NB4 (cell line): ENCODE results near the gene AFAP1.

ENCODE experiments used
- DNase-seq: peaks from one replicate; pipeline ENCODE4 v3.0.0; 2010; ENCODE audit warnings: low read depth
- H3K4me3 ChIP-seq: one replicate; pipeline ENCODE4 v1.5.1; 2011; ENCODE audit warnings: mild to moderate bottlenecking, low read depth, low read length, moderate library complexity
- CTCF ChIP-seq: IDR thresholded peaks from one replicate; pipeline ENCODE4 v1.5.1; 2012; ENCODE audit warnings: low read depth, low read length
- MAX ChIP-seq: IDR thresholded peaks from 2 replicates; pipeline ENCODE4 v1.6.1; 2011; ENCODE audit warnings: low read depth, low read length
- MYC ChIP-seq: IDR thresholded peaks from 2 replicates; pipeline ENCODE4 v1.6.1; 2011; ENCODE audit warnings: low read depth, low read length
- POLR2A ChIP-seq: IDR thresholded peaks from 2 replicates; pipeline ENCODE4 v1.6.1; 2011; ENCODE audit warnings: mild to moderate bottlenecking; ENCODE audit not compliant: insufficient read length; ENCODE audit errors: extremely low read depth

The AFAP1 gene

GRCh38 chr4:7735395-7735794 is 204.3 kb downstream of the AFAP1 start:
- DNase-seq, result no peak
- no peak overlapping the region for H3K4me3 ChIP-seq
- TF ChIP-seq POLR2A (no peak), MAX (no peak), CTCF (no peak), MYC (no peak)

- no peak for DNase-seq
- H3K4me3 ChIP-seq, result no peak overlapping the region
- TF ChIP-seq MAX (no peak), MYC (no peak), CTCF (no peak), POLR2A (no peak)
These were observed 204.9 kb downstream of the AFAP1 start for GRCh38 chr4:7734651-7735260.

- no peak for DNase-seq
- no peak for TF ChIP-seq MAX
- no peak for TF ChIP-seq CTCF
- no peak overlapping the region for H3K4me3 ChIP-seq
These were observed 205.6 kb downstream of the AFAP1 start for GRCh38 chr4:7733801-7734650.

DNA sequence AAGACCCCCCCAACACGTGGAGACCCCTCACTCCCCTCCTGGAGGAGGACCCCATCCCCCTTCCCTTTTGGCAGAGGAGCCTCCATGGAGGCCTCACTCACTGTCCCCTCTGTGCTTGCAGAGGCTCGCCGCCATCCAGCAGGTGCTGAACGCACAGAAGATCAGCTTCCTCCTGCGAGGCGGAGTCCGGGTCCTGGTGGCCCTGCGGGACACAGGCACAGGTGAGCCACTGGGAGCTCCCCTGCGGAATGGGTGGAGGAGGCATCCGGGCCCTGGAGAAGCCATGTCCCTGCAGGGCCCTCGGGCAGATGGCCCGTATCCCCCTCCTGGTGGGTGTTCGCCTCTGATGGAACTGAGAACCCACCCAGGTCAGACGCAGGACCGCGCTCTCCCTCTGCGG is 206.5 kb downstream of the AFAP1 start:
- DNase-seq, result no peak
- H3K4me3 ChIP-seq, result no peak overlapping the region
- TF ChIP-seq CTCF (no peak), MYC (no peak), POLR2A (no peak)

DNA sequence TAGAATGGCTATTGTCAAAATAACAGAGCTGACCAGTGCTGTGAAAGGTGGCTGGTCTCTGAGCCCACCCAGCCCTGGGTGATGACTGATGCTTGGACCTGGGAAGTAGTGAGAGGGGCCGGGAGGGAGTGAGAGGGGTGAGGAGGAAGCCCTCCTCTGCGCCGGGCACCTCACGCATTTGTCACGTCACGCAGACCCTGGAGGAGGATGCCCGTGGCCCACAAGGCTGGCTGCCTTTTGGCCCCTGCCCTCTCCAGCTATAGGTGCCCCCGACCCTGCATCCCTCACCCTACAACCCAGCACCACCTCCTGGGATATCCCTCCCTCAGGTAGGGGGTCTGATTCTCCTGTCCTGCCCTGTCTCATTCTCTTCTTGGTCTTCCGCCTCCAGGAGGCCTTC is 207.4 kb downstream of the AFAP1 start:
- no peak for TF ChIP-seq POLR2A
- no peak for TF ChIP-seq CTCF
- TF ChIP-seq MYC, result no peak
- no peak for TF ChIP-seq MAX
- no peak overlapping the region for H3K4me3 ChIP-seq
- DNase-seq, result no peak
